ENCODE data around the gene LPGAT1. TPM values are rescaled to one million over a fixed set of nuclear protein-coding genes. Genes with fewer than 3 reads are reported as not detected.

LPGAT1 gene
- total and polyA plus RNA-seq, 2 of the 13 experiments (the other 11 are each of a cell fraction or from before 2014, with no cell fraction given) = 12.1 to 48.3 TPM

- TF ChIP-seq ZNF280B (CRISPR knock-in tag; IDR thresholded peaks at IDR 0.05; ENCODE audit: borderline replicate concordance) = no peak
- TF ChIP-seq HNF4A (CRISPR knock-in tag; IDR thresholded peaks at IDR 0.05) = peak; percentile 74
- no peak for TF ChIP-seq PRPF4 (IDR thresholded peaks at IDR 0.05; ENCODE audit: low read depth, low read length, poor library complexity, severe bottlenecking)
- no peak for TF ChIP-seq ISX (CRISPR knock-in tag; conservative IDR thresholded peaks at IDR 0.05)
- no peak for TF ChIP-seq GPBP1L1 (CRISPR knock-in tag; IDR thresholded peaks at IDR 0.05)
- TF ChIP-seq TCF7 (IDR thresholded peaks at IDR 0.05; ENCODE audit: low read depth) = 0 out of 2 replicates have a peak, but pooled peaks have one; percentile 29
- 0 out of 2 replicates have a peak, but pooled peaks have one; percentile 32 for TF ChIP-seq RCOR2 (CRISPR knock-in tag; IDR thresholded peaks at IDR 0.05)
- no peak for TF ChIP-seq FOXA1 (IDR thresholded peaks at IDR 0.05)
- 0 out of 2 replicates have a peak, but pooled peaks have one; percentile 23 for TF ChIP-seq FOXA1 (CRISPR knock-in tag; IDR thresholded peaks at IDR 0.05)
- TF ChIP-seq HNRNPL (IDR thresholded peaks at IDR 0.05; ENCODE audit: low read depth, low read length) = no peak
- TF ChIP-seq ZBTB34 (CRISPR knock-in tag; IDR thresholded peaks at IDR 0.05) = no peak
- 0 out of 2 replicates have a peak, but pooled peaks have one; percentile 38 for TF ChIP-seq HDAC2 (CRISPR knock-in tag; IDR thresholded peaks at IDR 0.05)
- 0 out of 2 replicates have a peak, but pooled peaks have one; percentile 11 for TF ChIP-seq HNF4G (IDR thresholded peaks at IDR 0.05; ENCODE audit: borderline replicate concordance, low read depth, low read length)
- no peak for TF ChIP-seq HNF4G (CRISPR knock-in tag; IDR thresholded peaks at IDR 0.05; ENCODE audit: borderline replicate concordance, low read depth)
- no peak for TF ChIP-seq ZNF567 (CRISPR knock-in tag; IDR thresholded peaks at IDR 0.05; ENCODE audit: borderline replicate concordance)
- peak; percentile 56 for TF ChIP-seq SOX5 (CRISPR knock-in tag; IDR thresholded peaks at IDR 0.05; ENCODE audit: borderline replicate concordance)
- 0 out of 2 replicates have a peak, but pooled peaks have one; percentile 30 for TF ChIP-seq RARA (CRISPR knock-in tag; IDR thresholded peaks at IDR 0.05)
- peak; percentile 37; the same call in 1 of the 2 replicates for TF ChIP-seq TBX2 (CRISPR knock-in tag; IDR thresholded peaks at IDR 0.05; ENCODE audit: borderline replicate concordance)
- peak; percentile 13; the same call in 1 of the 2 replicates for TF ChIP-seq SAP130 (CRISPR knock-in tag; IDR thresholded peaks at IDR 0.05; ENCODE audit: low read depth)
- peak; percentile 49; the same call in 1 of the 2 replicates for TF ChIP-seq NR2F6 (IDR thresholded peaks at IDR 0.05)
- TF ChIP-seq NR2F6 (CRISPR knock-in tag; IDR thresholded peaks at IDR 0.05) = 0 out of 2 replicates have a peak, but pooled peaks have one; percentile 29
- TF ChIP-seq FOXA3 (CRISPR knock-in tag; IDR thresholded peaks at IDR 0.05) = peak; percentile 22; the same call in 1 of the 2 replicates
- TF ChIP-seq SIX1 (CRISPR knock-in tag; IDR thresholded peaks at IDR 0.05; ENCODE audit: borderline replicate concordance) = 0 out of 2 replicates have a peak, but pooled peaks have one; percentile 20
- no peak for TF ChIP-seq SOX13 (IDR thresholded peaks at IDR 0.05)
- peak in 1 of 2 experiments; percentile 86; a peak in 2 of 4 replicates for TF ChIP-seq SOX13 (CRISPR knock-in tag; conservative IDR thresholded peaks at IDR 0.05 in 1 of 2, IDR thresholded peaks at IDR 0.05 in 1 of 2)
- TF ChIP-seq CREM (IDR thresholded peaks at IDR 0.05) = no peak
- TF ChIP-seq CREM (CRISPR knock-in tag; IDR thresholded peaks at IDR 0.05) = no peak
Observed at GRCh38 chr1:211753649-211754251, 76.8 kb downstream of the LPGAT1 start (continued).

All from HepG2 (cell line).